SK-N-SH treated with all-trans-retinoic acid at 6 μM for 48 hours (cell line): Measurements from ENCODE around the gene PRTFDC1.

Source experiments
- ATAC-seq: fragments of 200-7000 bp; cut with Tn5 transposase; 3 replicates; pipeline ENCODE4 v1.9.1; 2020; ENCODE audit warnings: mild to moderate bottlenecking, moderate library complexity
- ARNTL ChIP-seq: fragments of 450-650 bp; formaldehyde crosslinking; IDR thresholded peaks from 2 replicates; pipeline ENCODE4 v1.5.0; 2020; ENCODE audit warnings: low read depth, mild to moderate bottlenecking, moderate library complexity, borderline replicate concordance
- BACH2 ChIP-seq: fragments of 250-450 bp; sonication (Bioruptor Pico); IDR thresholded peaks from 2 replicates; pipeline ENCODE4 v1.9.0; 2021; ENCODE audit warnings: mild to moderate bottlenecking, borderline replicate concordance
- CSDC2 ChIP-seq: fragments of 250-450 bp; sonication (Bioruptor Pico); IDR thresholded peaks from 2 replicates; pipeline ENCODE4 v1.5.0; 2020; ENCODE audit warnings: mild to moderate bottlenecking, moderate library complexity
- ESRRG ChIP-seq: fragments of 250-450 bp; sonication (Bioruptor Pico); IDR thresholded peaks from 2 replicates; pipeline ENCODE4 v1.6.1; 2021; ENCODE audit warnings: mild to moderate bottlenecking
- GLIS3 ChIP-seq: fragments of 250-450 bp; sonication (Bioruptor Pico); IDR thresholded peaks from 2 replicates; pipeline ENCODE4 v1.5.0; 2020; ENCODE audit warnings: mild to moderate bottlenecking, moderate library complexity
- ISL1 ChIP-seq: fragments of 250-450 bp; sonication (Bioruptor Pico); IDR thresholded peaks from 2 replicates; pipeline ENCODE4 v2.1.2; 2022; ENCODE audit warnings: mild to moderate bottlenecking, moderate library complexity
- OSR1 ChIP-seq: fragments of 250-450 bp; sonication (Bioruptor Pico); IDR thresholded peaks from 2 replicates; pipeline ENCODE4 v1.8.0; 2022; ENCODE audit warnings: moderate library complexity, mild to moderate bottlenecking, inconsistent platforms
- PPARA ChIP-seq: fragments of 250-450 bp; sonication (Bioruptor Pico); IDR thresholded peaks from 2 replicates; pipeline ENCODE4 v1.5.0; 2020; ENCODE audit warnings: mild to moderate bottlenecking, borderline replicate concordance
- RARB ChIP-seq: fragments of 250-450 bp; sonication (Bioruptor Pico); IDR thresholded peaks from 2 replicates; pipeline ENCODE4 v1.8.0; 2021; ENCODE audit warnings: mild to moderate bottlenecking, moderate library complexity
- SNAI2 ChIP-seq: fragments of 250-450 bp; sonication (Bioruptor Pico); IDR thresholded peaks from 2 replicates; pipeline ENCODE4 v1.5.0; 2020; ENCODE audit warnings: mild to moderate bottlenecking, moderate library complexity
- TCF4 ChIP-seq: fragments of 250-450 bp; sonication (Bioruptor Pico); IDR thresholded peaks from 2 replicates; pipeline ENCODE4 v1.8.0; 2021; ENCODE audit warnings: mild to moderate bottlenecking, moderate library complexity, borderline replicate concordance
- TOX ChIP-seq: fragments of 250-450 bp; sonication (Bioruptor Pico); IDR thresholded peaks from 2 replicates; pipeline ENCODE4 v1.8.0; 2021; ENCODE audit warnings: mild to moderate bottlenecking, moderate library complexity, borderline replicate concordance
- ZC3H10 ChIP-seq: fragments of 250-450 bp; sonication (Bioruptor Pico); IDR thresholded peaks from 2 replicates; pipeline ENCODE4 v1.5.1; 2021; ENCODE audit warnings: mild to moderate bottlenecking, moderate library complexity
- ZFP3 ChIP-seq: fragments of 250-450 bp; sonication (Bioruptor Pico); IDR thresholded peaks from 2 replicates; pipeline ENCODE4 v1.5.0; 2020; ENCODE audit warnings: mild to moderate bottlenecking, moderate library complexity
- ZFP30 ChIP-seq: fragments of 450-650 bp; formaldehyde crosslinking; IDR thresholded peaks from 2 replicates; pipeline ENCODE4 v1.5.0; 2022; ENCODE audit warnings: mild to moderate bottlenecking, moderate library complexity
- ZNF565 ChIP-seq: fragments of 450-650 bp; formaldehyde crosslinking; conservative IDR thresholded peaks from 2 replicates; pipeline ENCODE4 v1.5.0; 2020; ENCODE audit warnings: low read depth, mild to moderate bottlenecking, moderate library complexity
- ZNF70 ChIP-seq: fragments of 450-650 bp; formaldehyde crosslinking; IDR thresholded peaks from 2 replicates; pipeline ENCODE4 v1.5.0; 2020; ENCODE audit warnings: mild to moderate bottlenecking, moderate library complexity
- ZNF8 ChIP-seq: fragments of 450-650 bp; formaldehyde crosslinking; IDR thresholded peaks from 2 replicates; pipeline ENCODE4 v1.5.0; 2020; ENCODE audit warnings: mild to moderate bottlenecking, moderate library complexity
- TF ChIP-seq, protein P1 (sequence below): fragments of 250-450 bp; sonication (Bioruptor Pico); IDR thresholded peaks from 2 replicates; pipeline ENCODE4 v1.5.1; 2020; ENCODE audit warnings: low read depth, mild to moderate bottlenecking, moderate library complexity
- TF ChIP-seq, protein P2 (sequence below): fragments of 250-450 bp; sonication (Bioruptor Pico); IDR thresholded peaks from 2 replicates; pipeline ENCODE4 v1.5.0; 2020; ENCODE audit warnings: mild to moderate bottlenecking, moderate library complexity
- TF ChIP-seq, protein P3 (sequence below): fragments of 250-450 bp; sonication (Bioruptor Pico); IDR thresholded peaks from 2 replicates; pipeline ENCODE4 v1.8.0; 2020; ENCODE audit warnings: mild to moderate bottlenecking, moderate library complexity, borderline replicate concordance
- TF ChIP-seq, protein P4 (sequence below): fragments of 250-450 bp; sonication (Bioruptor Pico); IDR thresholded peaks from 2 replicates; pipeline ENCODE4 v1.5.1; 2021; ENCODE audit warnings: mild to moderate bottlenecking, moderate library complexity
- TF ChIP-seq, protein P5 (sequence below): fragments of 250-450 bp; sonication (Bioruptor Pico); IDR thresholded peaks from 2 replicates; pipeline ENCODE4 v1.8.0; 2021; ENCODE audit warnings: low read depth, mild to moderate bottlenecking, moderate library complexity, borderline replicate concordance

PRTFDC1 gene

DNA sequence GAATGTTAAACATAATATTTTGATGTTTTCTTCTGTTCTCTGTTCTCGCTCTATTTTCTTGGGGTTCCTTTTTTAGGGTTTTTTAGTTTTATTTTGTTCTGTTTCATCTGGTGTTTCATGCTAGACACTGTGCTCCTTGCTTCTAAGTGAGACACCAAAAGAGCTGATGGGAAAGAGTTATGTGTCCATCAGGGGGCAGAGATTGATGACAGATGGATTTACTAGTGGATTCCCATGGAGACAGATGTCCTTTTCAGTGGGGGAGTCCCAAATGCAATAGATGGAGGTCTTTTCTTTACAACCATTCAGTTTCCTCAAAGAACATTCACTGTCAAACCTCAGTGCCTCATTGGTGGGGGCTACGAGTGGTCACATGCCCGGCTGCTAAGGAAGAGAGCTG, 34.9 kb downstream of the PRTFDC1 start:
- no peak for ATAC-seq
- no peak for TF ChIP-seq OSR1 (CRISPR knock-in tag)
- no peak for TF ChIP-seq ZNF8 (CRISPR knock-in tag)
- no peak for TF ChIP-seq ZNF565
- TF ChIP-seq, protein P1, sequence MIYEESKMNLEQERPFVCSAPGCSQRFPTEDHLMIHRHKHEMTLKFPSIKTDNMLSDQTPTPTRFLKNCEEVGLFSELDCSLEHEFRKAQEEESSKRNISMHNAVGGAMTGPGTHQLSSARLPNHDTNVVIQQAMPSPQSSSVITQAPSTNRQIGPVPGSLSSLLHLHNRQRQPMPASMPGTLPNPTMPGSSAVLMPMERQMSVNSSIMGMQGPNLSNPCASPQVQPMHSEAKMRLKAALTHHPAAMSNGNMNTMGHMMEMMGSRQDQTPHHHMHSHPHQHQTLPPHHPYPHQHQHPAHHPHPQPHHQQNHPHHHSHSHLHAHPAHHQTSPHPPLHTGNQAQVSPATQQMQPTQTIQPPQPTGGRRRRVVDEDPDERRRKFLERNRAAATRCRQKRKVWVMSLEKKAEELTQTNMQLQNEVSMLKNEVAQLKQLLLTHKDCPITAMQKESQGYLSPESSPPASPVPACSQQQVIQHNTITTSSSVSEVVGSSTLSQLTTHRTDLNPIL: no peak
- no peak for TF ChIP-seq TOX
- TF ChIP-seq ZFP30 (CRISPR knock-in tag): no peak
- TF ChIP-seq, protein P2, sequence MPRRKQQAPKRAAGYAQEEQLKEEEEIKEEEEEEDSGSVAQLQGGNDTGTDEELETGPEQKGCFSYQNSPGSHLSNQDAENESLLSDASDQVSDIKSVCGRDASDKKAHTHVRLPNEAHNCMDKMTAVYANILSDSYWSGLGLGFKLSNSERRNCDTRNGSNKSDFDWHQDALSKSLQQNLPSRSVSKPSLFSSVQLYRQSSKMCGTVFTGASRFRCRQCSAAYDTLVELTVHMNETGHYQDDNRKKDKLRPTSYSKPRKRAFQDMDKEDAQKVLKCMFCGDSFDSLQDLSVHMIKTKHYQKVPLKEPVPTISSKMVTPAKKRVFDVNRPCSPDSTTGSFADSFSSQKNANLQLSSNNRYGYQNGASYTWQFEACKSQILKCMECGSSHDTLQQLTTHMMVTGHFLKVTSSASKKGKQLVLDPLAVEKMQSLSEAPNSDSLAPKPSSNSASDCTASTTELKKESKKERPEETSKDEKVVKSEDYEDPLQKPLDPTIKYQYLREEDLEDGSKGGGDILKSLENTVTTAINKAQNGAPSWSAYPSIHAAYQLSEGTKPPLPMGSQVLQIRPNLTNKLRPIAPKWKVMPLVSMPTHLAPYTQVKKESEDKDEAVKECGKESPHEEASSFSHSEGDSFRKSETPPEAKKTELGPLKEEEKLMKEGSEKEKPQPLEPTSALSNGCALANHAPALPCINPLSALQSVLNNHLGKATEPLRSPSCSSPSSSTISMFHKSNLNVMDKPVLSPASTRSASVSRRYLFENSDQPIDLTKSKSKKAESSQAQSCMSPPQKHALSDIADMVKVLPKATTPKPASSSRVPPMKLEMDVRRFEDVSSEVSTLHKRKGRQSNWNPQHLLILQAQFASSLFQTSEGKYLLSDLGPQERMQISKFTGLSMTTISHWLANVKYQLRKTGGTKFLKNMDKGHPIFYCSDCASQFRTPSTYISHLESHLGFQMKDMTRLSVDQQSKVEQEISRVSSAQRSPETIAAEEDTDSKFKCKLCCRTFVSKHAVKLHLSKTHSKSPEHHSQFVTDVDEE: no peak
- no peak for TF ChIP-seq RARB (CRISPR knock-in tag)
- no peak for TF ChIP-seq ZFP3 (CRISPR knock-in tag)
- no peak for TF ChIP-seq ESRRG (CRISPR knock-in tag)
- no peak for TF ChIP-seq ZNF70
- TF ChIP-seq ARNTL: no peak
- TF ChIP-seq TCF4 (CRISPR knock-in tag): no peak
- TF ChIP-seq PPARA (CRISPR knock-in tag): no peak
- TF ChIP-seq SNAI2 (CRISPR knock-in tag): no peak
- no peak for TF ChIP-seq GLIS3 (CRISPR knock-in tag)
- TF ChIP-seq CSDC2 (CRISPR knock-in tag): no peak
- TF ChIP-seq BACH2 (CRISPR knock-in tag): no peak
- TF ChIP-seq ISL1 (CRISPR knock-in tag): no peak
- TF ChIP-seq, protein P3, sequence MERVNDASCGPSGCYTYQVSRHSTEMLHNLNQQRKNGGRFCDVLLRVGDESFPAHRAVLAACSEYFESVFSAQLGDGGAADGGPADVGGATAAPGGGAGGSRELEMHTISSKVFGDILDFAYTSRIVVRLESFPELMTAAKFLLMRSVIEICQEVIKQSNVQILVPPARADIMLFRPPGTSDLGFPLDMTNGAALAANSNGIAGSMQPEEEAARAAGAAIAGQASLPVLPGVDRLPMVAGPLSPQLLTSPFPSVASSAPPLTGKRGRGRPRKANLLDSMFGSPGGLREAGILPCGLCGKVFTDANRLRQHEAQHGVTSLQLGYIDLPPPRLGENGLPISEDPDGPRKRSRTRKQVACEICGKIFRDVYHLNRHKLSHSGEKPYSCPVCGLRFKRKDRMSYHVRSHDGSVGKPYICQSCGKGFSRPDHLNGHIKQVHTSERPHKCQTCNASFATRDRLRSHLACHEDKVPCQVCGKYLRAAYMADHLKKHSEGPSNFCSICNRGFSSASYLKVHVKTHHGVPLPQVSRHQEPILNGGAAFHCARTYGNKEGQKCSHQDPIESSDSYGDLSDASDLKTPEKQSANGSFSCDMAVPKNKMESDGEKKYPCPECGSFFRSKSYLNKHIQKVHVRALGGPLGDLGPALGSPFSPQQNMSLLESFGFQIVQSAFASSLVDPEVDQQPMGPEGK: no peak
- TF ChIP-seq, all 23 proteins: peak for 0

DNA sequence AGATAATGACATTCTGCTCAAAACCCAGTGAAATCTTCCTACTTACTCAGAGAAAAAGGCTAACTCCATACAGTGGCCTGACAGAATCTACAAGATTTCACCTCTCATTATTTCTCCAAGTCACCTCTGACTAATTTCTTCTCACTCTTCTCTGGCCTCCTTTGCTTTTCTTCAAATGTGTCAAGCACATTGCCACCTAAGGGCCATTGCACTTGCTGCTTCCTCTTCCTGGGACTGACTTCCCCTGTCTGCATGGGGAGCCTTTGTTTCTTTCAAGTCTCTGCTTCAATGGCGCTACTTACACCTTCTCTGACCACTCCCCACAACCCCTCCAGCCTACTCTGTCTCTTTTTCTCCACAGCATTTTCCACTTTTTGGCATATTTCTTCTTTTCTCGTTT, 36.0 kb downstream of the PRTFDC1 start:
- TF ChIP-seq ZNF565: no peak
- no peak for TF ChIP-seq GLIS3 (CRISPR knock-in tag)
- TF ChIP-seq ZC3H10 (CRISPR knock-in tag): no peak
- TF ChIP-seq ARNTL: no peak
- TF ChIP-seq, protein P1: no peak
- no peak for TF ChIP-seq OSR1 (CRISPR knock-in tag)
- TF ChIP-seq ISL1 (CRISPR knock-in tag): no peak
- no peak for TF ChIP-seq SNAI2 (CRISPR knock-in tag)
- TF ChIP-seq, protein P4, sequence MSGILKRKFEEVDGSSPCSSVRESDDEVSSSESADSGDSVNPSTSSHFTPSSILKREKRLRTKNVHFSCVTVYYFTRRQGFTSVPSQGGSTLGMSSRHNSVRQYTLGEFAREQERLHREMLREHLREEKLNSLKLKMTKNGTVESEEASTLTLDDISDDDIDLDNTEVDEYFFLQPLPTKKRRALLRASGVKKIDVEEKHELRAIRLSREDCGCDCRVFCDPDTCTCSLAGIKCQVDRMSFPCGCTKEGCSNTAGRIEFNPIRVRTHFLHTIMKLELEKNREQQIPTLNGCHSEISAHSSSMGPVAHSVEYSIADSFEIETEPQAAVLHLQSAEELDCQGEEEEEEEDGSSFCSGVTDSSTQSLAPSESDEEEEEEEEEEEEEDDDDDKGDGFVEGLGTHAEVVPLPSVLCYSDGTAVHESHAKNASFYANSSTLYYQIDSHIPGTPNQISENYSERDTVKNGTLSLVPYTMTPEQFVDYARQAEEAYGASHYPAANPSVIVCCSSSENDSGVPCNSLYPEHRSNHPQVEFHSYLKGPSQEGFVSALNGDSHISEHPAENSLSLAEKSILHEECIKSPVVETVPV (CRISPR knock-in tag): no peak
- TF ChIP-seq, protein P5, sequence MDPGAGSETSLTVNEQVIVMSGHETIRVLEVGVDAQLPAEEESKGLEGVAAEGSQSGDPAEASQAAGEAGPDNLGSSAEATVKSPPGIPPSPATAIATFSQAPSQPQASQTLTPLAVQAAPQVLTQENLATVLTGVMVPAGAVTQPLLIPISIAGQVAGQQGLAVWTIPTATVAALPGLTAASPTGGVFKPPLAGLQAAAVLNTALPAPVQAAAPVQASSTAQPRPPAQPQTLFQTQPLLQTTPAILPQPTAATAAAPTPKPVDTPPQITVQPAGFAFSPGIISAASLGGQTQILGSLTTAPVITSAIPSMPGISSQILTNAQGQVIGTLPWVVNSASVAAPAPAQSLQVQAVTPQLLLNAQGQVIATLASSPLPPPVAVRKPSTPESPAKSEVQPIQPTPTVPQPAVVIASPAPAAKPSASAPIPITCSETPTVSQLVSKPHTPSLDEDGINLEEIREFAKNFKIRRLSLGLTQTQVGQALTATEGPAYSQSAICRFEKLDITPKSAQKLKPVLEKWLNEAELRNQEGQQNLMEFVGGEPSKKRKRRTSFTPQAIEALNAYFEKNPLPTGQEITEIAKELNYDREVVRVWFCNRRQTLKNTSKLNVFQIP (CRISPR knock-in tag): no peak
- TF ChIP-seq ESRRG (CRISPR knock-in tag): no peak
- TF ChIP-seq, protein P3: no peak
- TF ChIP-seq PPARA (CRISPR knock-in tag): no peak
- ATAC-seq: no peak
